Measurements from ENCODE around the gene ZNF699.
"Not testable (repeated sequence)": the region's sequence is repeated elsewhere in the genome, so short reads cannot be mapped to it uniquely, and the experiment has no call there.

ZNF699 gene

GRCh38 chr19:9309139-9309973 is at the start of gene ZNF699:
Gene ZNF699, minus strand, starts transcription at chr19:9309838. Its CDS starts 4,719 bp downstream, at chr19:9305119.
- DNase-seq (ENCODE audit: low spot score) = peak; percentile 97

GRCh38 chr19:9354651-9355050 is 45.0 kb upstream of the ZNF699 start:
- no peak for DNase-seq (ENCODE audit: low spot score)

- DNase-seq (ENCODE audit: low spot score) = no peak
Observed at GRCh38 chr19:9353011-9353410, 43.4 kb upstream of the ZNF699 start.

- no peak for DNase-seq (ENCODE audit: low spot score)
Observed at GRCh38 chr19:9352505-9352904, 42.9 kb upstream of the ZNF699 start.

GRCh38 chr19:9348671-9349070 is 39.0 kb upstream of the ZNF699 start:
- no peak for DNase-seq (ENCODE audit: low spot score)

- no peak for DNase-seq (ENCODE audit: low spot score)
Observed at GRCh38 chr19:9348253-9348652, 38.6 kb upstream of the ZNF699 start.

- DNase-seq (ENCODE audit: low spot score) = no peak
Observed at GRCh38 chr19:9345005-9345404, 35.4 kb upstream of the ZNF699 start.

GRCh38 chr19:9342610-9343304 is 33.1 kb upstream of the ZNF699 start:
- no peak for DNase-seq (ENCODE audit: low spot score)

GRCh38 chr19:9329999-9330398 is 20.4 kb upstream of the ZNF699 start:
- no peak for DNase-seq (ENCODE audit: low spot score)

- no peak for DNase-seq (ENCODE audit: low spot score)
Observed at GRCh38 chr19:9324584-9324962, 14.9 kb upstream of the ZNF699 start.

GRCh38 chr19:9323919-9324583 is 14.4 kb upstream of the ZNF699 start, which contains the start of gene ZNF559:
Gene ZNF559, plus strand, starts transcription at chr19:9324179. Its CDS starts 14,371 bp downstream, at chr19:9338550.
- peak; percentile 98 for DNase-seq (ENCODE audit: low spot score)

- DNase-seq (ENCODE audit: low spot score) = peak; percentile 74
Observed at GRCh38 chr19:9323557-9323918, 13.9 kb upstream of the ZNF699 start.

GRCh38 chr19:9322201-9322600 is 12.6 kb upstream of the ZNF699 start:
- not testable (repeated sequence) for DNase-seq (ENCODE audit: low spot score)

GRCh38 chr19:9321756-9322155 is 12.1 kb upstream of the ZNF699 start:
- not testable (repeated sequence) for DNase-seq (ENCODE audit: low spot score)

- DNase-seq (ENCODE audit: low spot score) = no peak
Observed at GRCh38 chr19:9321338-9321737, 11.7 kb upstream of the ZNF699 start.

GRCh38 chr19:9313756-9314155 is 4.1 kb upstream of the ZNF699 start:
- no peak for DNase-seq (ENCODE audit: low spot score)

- peak; percentile 89 for DNase-seq (ENCODE audit: low spot score)
Observed at GRCh38 chr19:9309974-9310446, 372 bp upstream of the ZNF699 start.

- DNase-seq (ENCODE audit: low spot score) = no peak
Observed at GRCh38 chr19:9308091-9308770, 1.4 kb downstream of the ZNF699 start.

- DNase-seq (ENCODE audit: low spot score) = peak; percentile 32
Observed at GRCh38 chr19:9306443-9306842, 3.2 kb downstream of the ZNF699 start.

GRCh38 chr19:9296336-9296735 is 13.3 kb downstream of the ZNF699 start:
- no peak for DNase-seq (ENCODE audit: low spot score)

GRCh38 chr19:9295411-9295849 is 14.2 kb downstream of the ZNF699 start:
- DNase-seq (ENCODE audit: low spot score) = no peak
